Measurements from ENCODE around the gene LCLAT1. TPM values are rescaled to one million over a fixed set of nuclear protein-coding genes. Genes with fewer than 3 reads are reported as not detected.

Gene LCLAT1
- polyA plus RNA-seq, 2 of the 4 experiments (the other 2 are of a cell fraction), result 19.5 to 71.0 TPM

- ChIA-PET POLR2A (no interaction called here), CTCF (interaction anchor here (0.7 to 1.1 kb wide), 3 partner anchors 13 to 53 kb away, joined by 3 to 5 read pairs (median 3); no protein-coding TSS in a partner anchor)
- Histone ChIP-seq H3K4me1 (peaks cover 24% of the 10 kb centered on the region), H3K4me3 (no peak overlapping the region), H3K9me3 (no peaks in the 10 kb centered on the region), H3K4me2 (no peak overlapping the region), H3K27ac (no peak overlapping the region)
- DNase-seq (ENCODE audit: low read depth in 1 of 2, low spot score in 1 of 2) (no peak), ATAC-seq (no peak), FAIRE-seq (no peak)
- TF ChIP-seq ESRRA (IDR thresholded peaks at IDR 0.05; ENCODE audit: borderline replicate concordance, low read length) (no peak), NR3C1 (IDR thresholded peaks at IDR 0.05) (no peak)
- WGBS (ENCODE audit: missing lambda C conversion rate), result 78% methylated on average over 2 of the region's 2 CpGs
Observed at GRCh38 chr2:30406853-30407252, 40.2 kb upstream of the LCLAT1 start.

- FAIRE-seq (no peak), ATAC-seq (peak in 1 of 2 experiments; percentile 54; a peak in 3 of 6 replicates), DNase-seq (ENCODE audit: low read depth in 1 of 2, low spot score in 1 of 2) (peak in 1 of 2 experiments; percentile 28)
- peaks cover 24% of the 10 kb centered on the region for H3K4me1 ChIP-seq
- no peak overlapping the region for H3K4me3 ChIP-seq
- no peak for TF ChIP-seq ZC3H11A (IDR thresholded peaks at IDR 0.05)
- TF ChIP-seq SMC3 (IDR thresholded peaks at IDR 0.05), result no peak
- no peak for TF ChIP-seq ZSCAN20 (CRISPR knock-in tag; IDR thresholded peaks at IDR 0.05)
- TF ChIP-seq HMGXB4 (CRISPR knock-in tag; IDR thresholded peaks at IDR 0.05; ENCODE audit: borderline replicate concordance), result no peak
- no peak for TF ChIP-seq HOXB13 (CRISPR knock-in tag; IDR thresholded peaks at IDR 0.05; ENCODE audit: low read depth)
- TF ChIP-seq HDAC2 (IDR thresholded peaks at IDR 0.05), result no peak
- TF ChIP-seq EHMT2 (IDR thresholded peaks at IDR 0.05; ENCODE audit: low read depth), result no peak
- no peak for TF ChIP-seq KDM1A (IDR thresholded peaks at IDR 0.05; ENCODE audit: low read depth)
- no peak for TF ChIP-seq KDM5A (IDR thresholded peaks at IDR 0.05)
- TF ChIP-seq BHLHE40 (IDR thresholded peaks at IDR 0.05; ENCODE audit: low read depth, low read length), result no peak
- TF ChIP-seq RARB (CRISPR knock-in tag; IDR thresholded peaks at IDR 0.05), result no peak
- TF ChIP-seq GATA3 (IDR thresholded peaks at IDR 0.05; ENCODE audit: borderline replicate concordance), result no peak
- TF ChIP-seq EHF (CRISPR knock-in tag; IDR thresholded peaks at IDR 0.05), result no peak
- TF ChIP-seq ELK1 (IDR thresholded peaks at IDR 0.05; ENCODE audit: low read depth, low read length), result no peak
- TF ChIP-seq HOXB5 (CRISPR knock-in tag; IDR thresholded peaks at IDR 0.05), result no peak
- no peak for TF ChIP-seq RAD21 (conservative IDR thresholded peaks at IDR 0.05 in 1 of 2, IDR thresholded peaks at IDR 0.05 in 1 of 2)
- TF ChIP-seq TFCP2L1 (CRISPR knock-in tag; IDR thresholded peaks at IDR 0.05), result no peak
- no peak overlapping the region for H3K4me2 ChIP-seq
- ChIA-PET POLR2A (no interaction called here), CTCF (interaction anchor here (0.7 to 2.1 kb wide), 3 partner anchors 8 to 26 kb away, joined by 3 to 6 read pairs (median 5); no protein-coding TSS in a partner anchor)
- peak overlapping the region; percentile 0 to 56; a peak in 1 of 6 replicates for H3K27ac ChIP-seq
- H3K9me3 ChIP-seq, result no peaks in the 10 kb centered on the region
Observed at GRCh38 chr2:30408961-30409387, 38.1 kb upstream of the LCLAT1 start.

- WGBS (ENCODE audit: missing lambda C conversion rate), result 18% methylated on average over 2 of the region's 2 CpGs
- Histone ChIP-seq H3K4me3 (no peak overlapping the region), H3K27ac (peak overlapping the region; percentile 57 to 68), H3K4me1 (peaks cover 24% of the 10 kb centered on the region), H3K4me2 (peak overlapping the region; percentile 44), H3K9me3 (no peaks in the 10 kb centered on the region)
- ChIA-PET POLR2A (no interaction called here), CTCF (interaction anchor here (0.9 to 2.1 kb wide), 3 partner anchors 9 to 201 kb away, joined by 3 to 6 read pairs (median 5); no protein-coding TSS in a partner anchor)
- ATAC-seq (peak; percentile 71 to 73; a peak in 5 of 6 replicates), DNase-seq (ENCODE audit: low read depth in 1 of 2, low spot score in 1 of 2) (peak; percentile 53 to 83), FAIRE-seq (no peak)
- TF ChIP-seq EP300 (IDR thresholded peaks at IDR 0.05) (no peak; a peak in 1 of 5 replicates), FOSB (CRISPR knock-in tag; IDR thresholded peaks at IDR 0.05) (no peak), BCL3 (IDR thresholded peaks at IDR 0.05) (no peak), ZFP36 (IDR thresholded peaks at IDR 0.05; ENCODE audit: borderline replicate concordance, partially characterized antibody) (no peak), NFE2L2 (conservative IDR thresholded peaks at IDR 0.05; ENCODE audit: low read length) (peak; percentile 33; the same call in 1 of the 2 replicates), ZSCAN20 (CRISPR knock-in tag; IDR thresholded peaks at IDR 0.05) (no peak), NR3C1 (IDR thresholded peaks at IDR 0.05) (no peak), JUNB (IDR thresholded peaks at IDR 0.05) (0 out of 2 replicates have a peak, but pooled peaks have one; percentile 41), MAFK (IDR thresholded peaks at IDR 0.05; ENCODE audit: partially characterized antibody) (peak; percentile 24), MYC (IDR thresholded peaks at IDR 0.05; ENCODE audit: borderline replicate concordance, low read length) (no peak), JUN (IDR thresholded peaks at IDR 0.05) (0 out of 5 replicates have a peak, but pooled peaks of 1 of the 2 experiments have one; percentile 21), SREBF2 (IDR thresholded peaks at IDR 0.05) (no peak), POLR2AphosphoS2 (conservative IDR thresholded peaks at IDR 0.05; ENCODE audit: low read length) (no peak), E2F6 (IDR thresholded peaks at IDR 0.05; ENCODE audit: borderline replicate concordance, low read depth) (no peak), FOSL2 (IDR thresholded peaks at IDR 0.05) (no peak), FOSL2 (CRISPR knock-in tag; IDR thresholded peaks at IDR 0.05) (peak; percentile 60), CEBPB (IDR thresholded peaks at IDR 0.05) (no peak)
Observed at GRCh38 chr2:30410217-30410616, 36.8 kb upstream of the LCLAT1 start.
